HepG2 (cell line): Measurements from ENCODE around the gene SYNGAP1. TPM values are rescaled to one million over a fixed set of nuclear protein-coding genes. Genes with fewer than 3 reads are reported as not detected.

Experiments used
- DNMT3B ChIP-seq: conservative IDR thresholded peaks from 2 replicates; pipeline ENCODE4 v1.6.1; 2016; ENCODE audit warnings: missing biosample characterization, control low read depth
- DZIP1 ChIP-seq: sonication (generic); formaldehyde crosslinking; IDR thresholded peaks from 2 replicates; pipeline ENCODE4 v1.5.0; 2020; ENCODE audit warnings: mild to moderate bottlenecking, missing genetic modification reagents
- HDAC2 ChIP-seq: sonication (generic); formaldehyde crosslinking; IDR thresholded peaks from 2 replicates; pipeline ENCODE4 v1.4.0; 2020; ENCODE audit warnings: missing genetic modification reagents
- HNRNPK ChIP-seq: fragments of 200-400 bp; formaldehyde crosslinking; IDR thresholded peaks from 2 replicates; pipeline ENCODE4 v1.6.1; 2018; ENCODE audit warnings: low read length, low read depth, moderate library complexity, mild to moderate bottlenecking; ENCODE audit not compliant: poor library complexity, severe bottlenecking
- NCOR1 ChIP-seq: fragments of 200-600 bp; sonication (generic); IDR thresholded peaks from 2 replicates; pipeline ENCODE4 v1.7.0; 2017; ENCODE audit warnings: antibody characterized with exemption, low read length, borderline replicate concordance
- SP4 ChIP-seq: sonication (generic); formaldehyde crosslinking; IDR thresholded peaks from 2 replicates; pipeline ENCODE4 v1.8.1; 2023; ENCODE audit warnings: mild to moderate bottlenecking, missing genetic modification reagents
- TRAFD1 ChIP-seq: sonication (generic); formaldehyde crosslinking; IDR thresholded peaks from 2 replicates; pipeline ENCODE4 v1.5.1; 2020; ENCODE audit warnings: missing genetic modification reagents, mild to moderate bottlenecking, borderline replicate concordance
- ZBED4 ChIP-seq: sonication (generic); formaldehyde crosslinking; IDR thresholded peaks from 2 replicates; pipeline ENCODE4 v1.4.0; 2020; ENCODE audit warnings: missing genetic modification reagents, borderline replicate concordance
- ZMYM3 ChIP-seq: sonication (generic); formaldehyde crosslinking; IDR thresholded peaks from 2 replicates; pipeline ENCODE4 v1.5.1; 2020; ENCODE audit warnings: mild to moderate bottlenecking, missing genetic modification reagents
- ZNF558 ChIP-seq: sonication (generic); formaldehyde crosslinking; IDR thresholded peaks from 2 replicates; pipeline ENCODE4 v1.9.0; 2022; ENCODE audit warnings: mild to moderate bottlenecking, missing genetic modification reagents, borderline replicate concordance
- ZNF605 ChIP-seq: sonication (generic); formaldehyde crosslinking; IDR thresholded peaks from 2 replicates; pipeline ENCODE4 v1.8.0; 2022; ENCODE audit warnings: mild to moderate bottlenecking, missing genetic modification reagents
- ZNF672 ChIP-seq: sonication (generic); formaldehyde crosslinking; IDR thresholded peaks from 2 replicates; pipeline ENCODE4 v1.8.1; 2022; ENCODE audit warnings: missing genetic modification reagents
- ZNF749 ChIP-seq: sonication (generic); formaldehyde crosslinking; IDR thresholded peaks from 2 replicates; pipeline ENCODE4 v1.8.0; 2022; ENCODE audit warnings: mild to moderate bottlenecking, missing genetic modification reagents, moderate library complexity, borderline replicate concordance
- ZNF776 ChIP-seq: sonication (generic); formaldehyde crosslinking; IDR thresholded peaks from 2 replicates; pipeline ENCODE4 v1.4.0; 2020; ENCODE audit warnings: mild to moderate bottlenecking, missing genetic modification reagents
- ZNF792 ChIP-seq: IDR thresholded peaks from 2 replicates; pipeline ENCODE4 v1.6.1; 2016
- polyA plus RNA-seq, 8 experiments: library from polyadenylated mRNA; depleted of rRNA in 3 of 8; stranded (reverse) in 7 of 8; unstranded in 1 of 8; fragments of >200 nt; fragmentation: Illumina TruSeq in 4 of 8; extraction: Trizol in 4 of 8; gene quantifications; 2 replicates each; pipeline versions ENCODE4 v1.2.1 to v1.2.3, GENCODE V29; 2011 to 2016; ENCODE audit warnings: low read depth in 4 of 8, missing spikeins in 1 of 8, mixed read lengths in 1 of 8; ENCODE audit not compliant: insufficient read depth in 1 of 8
- total RNA-seq, 5 experiments: library from RNA; depleted of rRNA; stranded (reverse); fragments of >200 nt; fragmentation: Illumina TruSeq; extraction: Trizol; gene quantifications; 2 replicates each; pipeline ENCODE4 v1.2.3, GENCODE V29; 2016; ENCODE audit warnings: low read depth in 1 of 5
- TF ChIP-seq, protein P1 (sequence below): sonication (generic); formaldehyde crosslinking; IDR thresholded peaks from 2 replicates; pipeline ENCODE4 v1.4.0; 2020; ENCODE audit warnings: missing genetic modification reagents, mild to moderate bottlenecking, borderline replicate concordance

The SYNGAP1 gene
- total and polyA plus RNA-seq, 2 of the 13 experiments (the other 11 are each of a cell fraction or from before 2014, with no cell fraction given) = 0.75 to 1.1 TPM

- TF ChIP-seq DZIP1 (CRISPR knock-in tag) (peak; percentile 1; the same call in 1 of the 2 replicates), ZNF672 (CRISPR knock-in tag) (peak; percentile 91; the same call in 1 of the 2 replicates), ZMYM3 (peak; percentile 60; the same call in 1 of the 2 replicates), ZNF749 (peak; percentile 28; the same call in 1 of the 2 replicates), ZNF792 (CRISPR knock-in tag) (peak; percentile 85), HNRNPK (no peak), ZNF605 (CRISPR knock-in tag) (peak; percentile 98), TRAFD1 (CRISPR knock-in tag) (no peak; the same call in 1 of the 2 replicates), SP4 (CRISPR knock-in tag) (peak; percentile 98), DNMT3B (CRISPR knock-in tag) (peak; percentile 70), ZNF776 (no peak), ZBED4 (CRISPR knock-in tag) (peak; percentile 84), ZNF558 (CRISPR knock-in tag) (peak; percentile 69; the same call in 1 of the 2 replicates), NCOR1 (peak; percentile 63; the same call in 1 of the 2 replicates), HDAC2 (CRISPR knock-in tag) (peak; percentile 77)
- TF ChIP-seq, protein P1, sequence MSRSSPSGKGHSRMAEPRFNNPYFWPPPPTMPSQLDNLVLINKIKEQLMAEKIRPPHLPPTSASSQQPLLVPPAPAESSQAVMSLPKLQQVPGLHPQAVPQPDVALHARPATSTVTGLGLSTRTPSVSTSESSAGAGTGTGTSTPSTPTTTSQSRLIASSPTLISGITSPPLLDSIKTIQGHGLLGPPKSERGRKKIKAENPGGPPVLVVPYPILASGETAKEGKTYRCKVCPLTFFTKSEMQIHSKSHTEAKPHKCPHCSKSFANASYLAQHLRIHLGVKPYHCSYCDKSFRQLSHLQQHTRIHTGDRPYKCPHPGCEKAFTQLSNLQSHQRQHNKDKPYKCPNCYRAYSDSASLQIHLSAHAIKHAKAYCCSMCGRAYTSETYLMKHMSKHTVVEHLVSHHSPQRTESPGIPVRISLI (CRISPR knock-in tag) = peak; percentile 24; the same call in 1 of the 2 replicates
These were observed 28.5 kb upstream of the SYNGAP1 start, which contains the start of gene KIFC1 (continued) for GRCh38 chr6:33391278-33391921.
